ENCODE data around the gene MED9.
A peak's percentile ranks its signal among the peaks of the same experiment; 100 is the strongest.

MED9 gene

DNA sequence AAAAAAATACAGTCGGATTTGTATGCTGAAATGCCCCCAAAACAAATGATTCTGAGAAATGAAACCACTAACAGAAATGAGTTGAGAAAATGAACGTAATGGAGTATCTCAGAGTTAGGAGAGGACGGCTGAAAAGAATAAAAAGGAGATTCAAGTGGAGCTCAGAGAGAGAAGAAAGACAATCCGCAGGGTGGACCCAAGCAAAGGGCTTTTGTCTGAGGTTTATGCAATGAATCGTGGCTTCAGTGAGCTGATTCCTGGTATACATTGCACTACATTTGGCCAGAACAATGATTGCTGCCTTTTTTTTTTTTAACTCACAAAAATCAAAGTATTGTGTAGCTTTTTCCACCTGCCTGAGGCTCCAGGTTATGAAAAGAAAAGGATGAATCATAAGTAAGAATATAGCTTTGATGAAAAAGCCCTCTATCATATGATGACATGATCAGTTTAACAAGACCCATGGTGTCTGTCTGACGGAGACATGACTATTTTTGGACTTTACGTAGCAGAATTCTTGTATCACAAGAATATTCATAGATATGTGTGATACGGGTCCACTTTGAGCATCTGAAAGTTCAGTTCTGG lies 4.4 kb upstream of the MED9 start:
- peaks cover 3% of the 10 kb centered on the region for H3K4me1 ChIP-seq (ENCODE audit: control insufficient read depth, low read length)
- peaks cover 6% of the 10 kb centered on the region; the same call in 1 of the 2 replicates for H3K36me3 ChIP-seq (ENCODE audit: control insufficient read depth, low read length)
- H3K9me2 ChIP-seq (replicated peaks; ENCODE audit: control insufficient read depth, low read length), result no peaks in the 10 kb centered on the region
- H4K20me1 ChIP-seq (ENCODE audit: control insufficient read depth, insufficient read depth, low read depth, low read length), result no peaks in the 10 kb centered on the region
- no peak overlapping the region for H3K27ac ChIP-seq (ENCODE audit: low read depth, low read length)
- TF ChIP-seq, protein P1, sequence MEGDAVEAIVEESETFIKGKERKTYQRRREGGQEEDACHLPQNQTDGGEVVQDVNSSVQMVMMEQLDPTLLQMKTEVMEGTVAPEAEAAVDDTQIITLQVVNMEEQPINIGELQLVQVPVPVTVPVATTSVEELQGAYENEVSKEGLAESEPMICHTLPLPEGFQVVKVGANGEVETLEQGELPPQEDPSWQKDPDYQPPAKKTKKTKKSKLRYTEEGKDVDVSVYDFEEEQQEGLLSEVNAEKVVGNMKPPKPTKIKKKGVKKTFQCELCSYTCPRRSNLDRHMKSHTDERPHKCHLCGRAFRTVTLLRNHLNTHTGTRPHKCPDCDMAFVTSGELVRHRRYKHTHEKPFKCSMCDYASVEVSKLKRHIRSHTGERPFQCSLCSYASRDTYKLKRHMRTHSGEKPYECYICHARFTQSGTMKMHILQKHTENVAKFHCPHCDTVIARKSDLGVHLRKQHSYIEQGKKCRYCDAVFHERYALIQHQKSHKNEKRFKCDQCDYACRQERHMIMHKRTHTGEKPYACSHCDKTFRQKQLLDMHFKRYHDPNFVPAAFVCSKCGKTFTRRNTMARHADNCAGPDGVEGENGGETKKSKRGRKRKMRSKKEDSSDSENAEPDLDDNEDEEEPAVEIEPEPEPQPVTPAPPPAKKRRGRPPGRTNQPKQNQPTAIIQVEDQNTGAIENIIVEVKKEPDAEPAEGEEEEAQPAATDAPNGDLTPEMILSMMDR (IDR thresholded peaks at IDR 0.05; ENCODE audit: low read depth, low read length, poor library complexity, severe bottlenecking), result no peak
- no peak for TF ChIP-seq EZH2phosphoT487 (IDR thresholded peaks at IDR 0.05; ENCODE audit: borderline replicate concordance, low read length)
- peaks cover 23% of the 10 kb centered on the region for H3K27me3 ChIP-seq (ENCODE audit: control insufficient read depth, low read length)
- no peak overlapping the region for H3K4me2 ChIP-seq (ENCODE audit: low read length)
- no peak overlapping the region for H3K4me3 ChIP-seq (ENCODE audit: low read length)
- no peaks in the 10 kb centered on the region for H3K9me3 ChIP-seq (ENCODE audit: control insufficient read depth, insufficient read depth, low read length)
- peaks cover 6% of the 10 kb centered on the region for H3K79me2 ChIP-seq (ENCODE audit: control insufficient read depth, low read length)
- no peaks in the 10 kb centered on the region for H3F3A ChIP-seq (ENCODE audit: control insufficient read depth, insufficient read depth)

DNA sequence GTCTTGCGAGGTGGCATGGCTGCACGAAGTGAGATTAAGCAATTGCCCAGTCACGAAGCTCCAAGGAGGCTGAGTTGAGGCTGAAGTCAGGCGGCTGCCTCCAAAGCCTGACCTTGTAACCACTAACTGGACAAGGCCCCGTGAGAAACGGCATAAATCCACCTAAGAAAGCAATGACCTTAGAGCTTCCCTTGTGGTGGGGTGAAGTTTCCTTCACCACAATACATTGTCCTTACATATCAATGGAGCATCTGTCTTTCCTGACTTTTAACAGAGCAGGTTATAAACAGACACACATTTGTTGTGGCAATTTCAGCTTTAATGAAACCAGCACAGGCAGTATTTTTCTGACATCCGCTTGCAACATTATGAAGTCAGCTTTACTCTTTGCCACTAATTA lies 2.5 kb upstream of the MED9 start:
- Histone ChIP-seq H3K4me3 (ENCODE audit: low read length) (no peak overlapping the region), H3K27ac (ENCODE audit: low read depth, low read length) (no peak overlapping the region), H4K20me1 (ENCODE audit: control insufficient read depth, insufficient read depth, low read depth, low read length) (no peaks in the 10 kb centered on the region), H3K79me2 (ENCODE audit: control insufficient read depth, low read length) (peaks cover 25% of the 10 kb centered on the region), H3K4me2 (ENCODE audit: low read length) (no peak overlapping the region), H3F3A (ENCODE audit: control insufficient read depth, insufficient read depth) (no peaks in the 10 kb centered on the region), H3K27me3 (ENCODE audit: control insufficient read depth, low read length) (peaks cover 20% of the 10 kb centered on the region), H3K9me3 (ENCODE audit: control insufficient read depth, insufficient read depth, low read length) (no peaks in the 10 kb centered on the region), H3K9me2 (replicated peaks; ENCODE audit: control insufficient read depth, low read length) (no peaks in the 10 kb centered on the region), H3K36me3 (ENCODE audit: control insufficient read depth, low read length) (peaks cover 16% of the 10 kb centered on the region), H3K4me1 (ENCODE audit: control insufficient read depth, low read length) (peaks cover 18% of the 10 kb centered on the region)
- TF ChIP-seq EZH2phosphoT487 (IDR thresholded peaks at IDR 0.05; ENCODE audit: borderline replicate concordance, low read length), result no peak
- TF ChIP-seq, protein P1 (IDR thresholded peaks at IDR 0.05; ENCODE audit: low read depth, low read length, poor library complexity, severe bottlenecking), result no peak

DNA sequence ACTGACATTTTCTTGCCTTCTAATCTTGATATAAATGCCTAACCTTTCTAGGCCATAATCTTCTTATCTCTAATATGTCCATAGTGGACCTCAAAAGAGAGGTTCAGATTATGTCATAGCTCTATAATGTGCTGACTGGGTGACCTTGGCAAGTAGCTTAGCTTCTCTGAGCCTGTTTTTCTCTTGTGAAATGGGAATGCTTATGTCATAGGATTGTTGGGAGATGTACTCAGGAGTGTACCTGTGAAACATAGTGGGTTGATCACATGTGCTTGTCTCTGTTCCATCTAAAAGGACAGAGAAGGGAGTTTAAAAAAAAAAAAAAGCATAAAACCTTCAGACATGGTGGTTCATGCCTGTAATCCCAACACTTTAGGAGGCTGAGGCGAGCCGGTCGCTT lies 2.4 kb downstream of the MED9 start:
- Histone ChIP-seq H3K27me3 (ENCODE audit: control insufficient read depth, low read length) (no peaks in the 10 kb centered on the region), H3K4me1 (ENCODE audit: control insufficient read depth, low read length) (peaks cover 37% of the 10 kb centered on the region), H3K36me3 (ENCODE audit: control insufficient read depth, low read length) (peaks cover 44% of the 10 kb centered on the region), H3K4me3 (ENCODE audit: low read length) (no peak overlapping the region), H4K20me1 (ENCODE audit: control insufficient read depth, insufficient read depth, low read depth, low read length) (peaks cover 20% of the 10 kb centered on the region), H3F3A (ENCODE audit: control insufficient read depth, insufficient read depth) (no peaks in the 10 kb centered on the region), H3K27ac (ENCODE audit: low read depth, low read length) (no peak overlapping the region), H3K4me2 (ENCODE audit: low read length) (peak overlapping the region; percentile 9; the same call in 1 of the 2 replicates), H3K9me3 (ENCODE audit: control insufficient read depth, insufficient read depth, low read length) (no peaks in the 10 kb centered on the region), H3K9me2 (replicated peaks; ENCODE audit: control insufficient read depth, low read length) (no peaks in the 10 kb centered on the region), H3K79me2 (ENCODE audit: control insufficient read depth, low read length) (peaks cover 73% of the 10 kb centered on the region)
- no peak for TF ChIP-seq EZH2phosphoT487 (IDR thresholded peaks at IDR 0.05; ENCODE audit: borderline replicate concordance, low read length)
- TF ChIP-seq, protein P1 (IDR thresholded peaks at IDR 0.05; ENCODE audit: low read depth, low read length, poor library complexity, severe bottlenecking), result no peak
